ENCODE results near the gene DSP. TPM values are rescaled to one million over a fixed set of nuclear protein-coding genes. Genes with fewer than 3 reads are reported as not detected.

DSP gene
- total RNA-seq, 1 donor from 2014 or later: 464 TPM

DNA sequence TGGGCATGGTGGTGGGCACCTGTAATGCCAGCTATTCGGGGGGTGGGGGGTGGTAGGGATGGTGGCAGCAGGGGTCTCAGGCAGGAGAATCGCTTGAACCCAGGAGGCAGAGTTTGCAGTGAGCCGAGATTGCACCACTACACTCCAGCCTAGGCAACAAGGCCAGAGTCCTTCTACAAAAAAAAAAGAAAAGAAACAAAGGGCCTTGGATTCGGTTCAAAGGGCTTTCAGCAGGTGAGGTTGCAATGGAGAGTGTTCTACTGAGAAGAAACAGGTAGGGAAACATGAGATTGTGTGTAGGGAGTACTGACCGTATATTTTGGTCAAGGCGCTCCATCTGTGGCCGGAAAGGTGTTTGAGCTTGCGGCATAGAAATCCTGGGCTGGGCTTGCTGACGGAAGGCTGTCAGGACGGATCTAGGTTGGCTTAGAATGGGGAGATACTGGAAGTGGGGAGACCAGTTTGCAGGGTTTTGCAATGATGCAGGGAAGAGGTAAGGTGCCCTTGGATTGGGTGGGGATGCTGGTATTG, 40.7 kb upstream of the DSP start:
- H3K36me3 Mint-ChIP-seq (ENCODE audit: low read depth): no peaks in the 10 kb centered on the region
- H3K4me3 Mint-ChIP-seq (ENCODE audit: unreplicated experiment): no peak overlapping the region
- no peak for DNase-seq (ENCODE audit: low spot score)
- no peak overlapping the region for H3K27ac Mint-ChIP-seq (ENCODE audit: unreplicated experiment)
- no peak for TF ChIP-seq CTCF (IDR thresholded peaks at IDR 0.05)
- no peaks in the 10 kb centered on the region for H3K9me3 Mint-ChIP-seq (ENCODE audit: low read depth)
- H3K4me1 Mint-ChIP-seq (ENCODE audit: low read depth): peaks cover 29% of the 10 kb centered on the region
- H3K27me3 Mint-ChIP-seq (ENCODE audit: low read depth): no peaks in the 10 kb centered on the region

GRCh38 chr6:7502743-7503142, 38.7 kb upstream of the DSP start:
- no peak overlapping the region for H3K27ac Mint-ChIP-seq (ENCODE audit: unreplicated experiment)

DNA sequence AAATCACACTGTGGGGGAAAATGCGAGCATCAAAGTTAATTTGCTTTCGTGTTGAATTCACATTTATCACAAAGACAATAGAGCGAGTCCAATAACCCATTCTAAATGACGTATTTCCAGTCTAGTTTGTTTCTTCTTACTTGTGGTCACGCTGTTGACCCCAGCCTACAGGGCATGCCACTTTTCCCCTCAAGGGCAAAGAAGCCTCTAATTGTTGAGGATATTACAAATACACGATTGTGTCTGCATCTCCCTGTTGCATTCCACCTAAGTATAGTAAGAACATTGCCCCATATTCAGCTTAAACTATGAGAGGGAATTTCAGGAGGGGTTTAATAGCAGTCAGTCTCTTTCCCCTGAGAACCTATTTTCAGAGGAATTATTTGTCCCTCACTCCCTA, 37.4 kb upstream of the DSP start:
- peaks cover 25% of the 10 kb centered on the region for H3K4me1 Mint-ChIP-seq (ENCODE audit: low read depth)
- no peaks in the 10 kb centered on the region for H3K9me3 Mint-ChIP-seq (ENCODE audit: low read depth)
- H3K36me3 Mint-ChIP-seq (ENCODE audit: low read depth): no peaks in the 10 kb centered on the region
- no peaks in the 10 kb centered on the region for H3K27me3 Mint-ChIP-seq (ENCODE audit: low read depth)
- no peak overlapping the region for H3K4me3 Mint-ChIP-seq (ENCODE audit: unreplicated experiment)
- H3K27ac Mint-ChIP-seq (ENCODE audit: unreplicated experiment): no peak overlapping the region
- DNase-seq (ENCODE audit: low spot score): no peak
- TF ChIP-seq CTCF (IDR thresholded peaks at IDR 0.05): no peak

More at GRCh38 chr6:7502743-7503142, 38.7 kb upstream of the DSP start:
- no peaks in the 10 kb centered on the region for H3K27me3 Mint-ChIP-seq (ENCODE audit: low read depth)
- no peaks in the 10 kb centered on the region for H3K9me3 Mint-ChIP-seq (ENCODE audit: low read depth)
- H3K4me3 Mint-ChIP-seq (ENCODE audit: unreplicated experiment): no peak overlapping the region
- H3K4me1 Mint-ChIP-seq (ENCODE audit: low read depth): peaks cover 25% of the 10 kb centered on the region
- H3K36me3 Mint-ChIP-seq (ENCODE audit: low read depth): no peaks in the 10 kb centered on the region
- TF ChIP-seq CTCF (IDR thresholded peaks at IDR 0.05): no peak
- DNase-seq (ENCODE audit: low spot score): no peak

DNA sequence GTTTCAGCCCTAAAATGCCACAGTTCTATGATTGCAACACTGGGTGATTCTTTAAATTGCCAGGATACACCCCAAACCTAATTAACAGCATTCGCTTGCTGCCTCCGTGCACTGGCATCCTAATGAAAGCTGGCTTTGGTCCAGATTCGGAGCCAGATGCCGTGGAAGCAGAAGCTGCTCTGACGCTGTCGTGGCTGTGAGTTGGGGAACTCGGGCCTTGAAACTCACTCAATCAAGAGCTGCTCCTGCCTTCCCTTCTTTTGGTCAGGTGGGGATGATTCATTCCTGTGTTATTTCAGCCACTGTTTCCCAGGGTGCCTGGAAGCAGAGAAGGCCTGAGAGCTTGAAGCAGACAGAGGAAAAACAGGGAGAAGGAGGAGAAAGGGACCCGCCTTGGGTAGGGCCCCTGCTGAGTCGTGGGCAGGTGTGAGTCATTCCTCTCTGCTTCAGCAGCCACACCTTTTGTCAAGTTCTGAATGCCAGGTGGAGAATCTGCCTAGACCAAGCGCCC, 36.2 kb upstream of the DSP start:
- no peak for DNase-seq (ENCODE audit: low spot score)
- Mint-ChIP-seq H3K27ac (ENCODE audit: unreplicated experiment) (peak overlapping the region; percentile 96), H3K9me3 (ENCODE audit: low read depth) (no peaks in the 10 kb centered on the region), H3K36me3 (ENCODE audit: low read depth) (no peaks in the 10 kb centered on the region), H3K4me1 (ENCODE audit: low read depth) (peaks cover 25% of the 10 kb centered on the region), H3K4me3 (ENCODE audit: unreplicated experiment) (peak overlapping the region; percentile 11), H3K27me3 (ENCODE audit: low read depth) (no peaks in the 10 kb centered on the region)
- TF ChIP-seq CTCF (IDR thresholded peaks at IDR 0.05): no peak

DNA sequence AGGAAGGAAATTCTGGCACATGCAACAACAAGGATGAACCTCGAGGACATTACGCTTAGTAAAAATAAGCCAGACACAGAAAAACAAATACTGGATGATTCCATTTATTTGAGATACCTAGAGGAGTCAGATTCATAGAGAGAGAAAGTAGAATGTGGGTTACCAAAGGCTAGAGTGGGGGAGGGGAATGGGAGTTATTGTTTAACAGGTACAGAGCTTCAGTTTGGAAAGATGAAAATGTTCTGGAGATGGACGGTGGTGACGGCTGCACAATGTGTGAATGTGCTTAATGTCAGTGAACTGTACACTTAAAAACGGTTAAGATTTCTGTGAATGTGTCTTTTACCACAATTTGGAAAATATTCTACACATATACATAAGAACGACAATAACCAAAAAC, 33.9 kb upstream of the DSP start:
- Mint-ChIP-seq H3K27ac (ENCODE audit: unreplicated experiment) (no peak overlapping the region), H3K27me3 (ENCODE audit: low read depth) (no peaks in the 10 kb centered on the region), H3K9me3 (ENCODE audit: low read depth) (no peaks in the 10 kb centered on the region), H3K4me3 (ENCODE audit: unreplicated experiment) (no peak overlapping the region), H3K4me1 (ENCODE audit: low read depth) (peaks cover 31% of the 10 kb centered on the region), H3K36me3 (ENCODE audit: low read depth) (no peaks in the 10 kb centered on the region)
- DNase-seq (ENCODE audit: low spot score): no peak
- no peak for TF ChIP-seq CTCF (IDR thresholded peaks at IDR 0.05)
